B cell (primary cell): ENCODE data around the gene CYP26A1. TPM values are rescaled to one million over a fixed set of nuclear protein-coding genes. Genes with fewer than 3 reads are reported as not detected.

Experiments used
- ATAC-seq: fragments of 200-7000 bp; cut with Tn5 transposase; one replicate; pipeline ENCODE4 v1.10.0; 2021; ENCODE audit warnings: low read depth, mild to moderate bottlenecking, moderate number of reproducible peaks, moderate library complexity
- CTCF ChIA-PET: fragments of 350-600 bp; sonication (Branson Sonifier 250); formaldehyde crosslinking; loops from one replicate; lab custom pipeline; 2021; ENCODE audit warnings: antibody characterized with exemption, inconsistent platforms; lab: Charles Lee
- POLR2A ChIA-PET: fragments of 350-600 bp; sonication (Branson Sonifier 250); formaldehyde crosslinking; loops from one replicate; lab custom pipeline; 2021; ENCODE audit warnings: antibody characterized with exemption; lab: Charles Lee
- DNase-seq: peaks from one replicate; pipeline ENCODE4 v3.0.0; 2013
- H2AFZ ChIP-seq: 2 replicates; pipeline ENCODE4 v1.6.1; 2012; ENCODE audit warnings: mild to moderate bottlenecking, low read depth, low read length; ENCODE audit not compliant: insufficient read depth, poor library complexity, severe bottlenecking
- H3K27ac ChIP-seq, 2 donors: 1 replicate in 1 of 2; 2 replicates in 1 of 2; pipeline ENCODE4 v1.5.1; 2012 to 2013; ENCODE audit warnings: low read length in 2 of 2, mild to moderate bottlenecking in 2 of 2, moderate library complexity in 1 of 2
- H3K27me3 ChIP-seq, 4 experiments: fragments of 200-600 bp in 1 of 4; sonication (generic) in 1 of 4; replicated peaks in 1 of 4; 1 replicate in 2 of 4; 2 replicates in 2 of 4; pipeline versions ENCODE4 v1.6.1 to v1.7.0; 2013 to 2016; ENCODE audit warnings: low read length in 3 of 4, mild to moderate bottlenecking in 2 of 4, mixed read lengths in 1 of 4, moderate library complexity in 1 of 4; ENCODE audit not compliant: insufficient read depth in 4 of 4, control insufficient read depth in 3 of 4; ENCODE audit errors: control extremely low read depth in 1 of 4
- H3K36me3 ChIP-seq, 2 experiments: replicated peaks in 1 of 2; 1 replicate in 1 of 2; 2 replicates in 1 of 2; pipeline versions ENCODE4 v1.6.1 to v1.7.1; 2013; ENCODE audit warnings: low read length in 1 of 2; ENCODE audit not compliant: insufficient read depth in 2 of 2, control insufficient read depth in 1 of 2; ENCODE audit errors: control extremely low read depth in 1 of 2, extremely low read depth in 1 of 2
- H3K4me1 ChIP-seq, 2 donors: fragments of 200-600 bp in 1 of 2; sonication (generic) in 1 of 2; 1 replicate in 1 of 2; 2 replicates in 1 of 2; pipeline versions ENCODE4 v1.5.1 to v1.6.1; 2013 to 2017; ENCODE audit warnings: low read length in 2 of 2; ENCODE audit not compliant: control insufficient read depth in 2 of 2, insufficient read depth in 2 of 2
- H3K4me2 ChIP-seq: replicated peaks from 2 replicates; pipeline ENCODE3; 2012; ENCODE audit warnings: mild to moderate bottlenecking, low read depth, low read length; ENCODE audit not compliant: poor library complexity, severe bottlenecking
- H3K4me3 ChIP-seq, 5 experiments: fragments of 200-600 bp in 1 of 5; sonication (generic) in 1 of 5; 1 replicate in 3 of 5; 2 replicates in 2 of 5; pipeline versions ENCODE4 v1.5.1 to v1.7.0; 2011 to 2016; ENCODE audit warnings: low read length in 4 of 5, mild to moderate bottlenecking in 4 of 5, low read depth in 2 of 5, control low read depth in 1 of 5, moderate library complexity in 1 of 5; ENCODE audit not compliant: insufficient read depth in 1 of 5; ENCODE audit errors: control extremely low read depth in 1 of 5, extremely low read depth in 1 of 5
- H3K79me2 ChIP-seq: fragments of 200-600 bp; sonication (generic); one replicate; pipeline ENCODE4 v1.6.0; 2016; ENCODE audit warnings: low read length; ENCODE audit not compliant: control insufficient read depth, insufficient read depth
- H3K9ac ChIP-seq: fragments of 200-600 bp; sonication (generic); 2 replicates; pipeline ENCODE4 v1.6.1; 2017; ENCODE audit warnings: mild to moderate bottlenecking, low read length, moderate library complexity
- H3K9me3 ChIP-seq, 3 donors: one replicate each; pipeline versions ENCODE4 v1.6.1 to v1.7.1; 2013; ENCODE audit warnings: low read length in 2 of 3; ENCODE audit not compliant: control insufficient read depth in 2 of 3, insufficient read depth in 1 of 3; ENCODE audit errors: control extremely low read depth in 1 of 3
- H4K20me1 ChIP-seq: 2 replicates; pipeline ENCODE4 v1.6.0; 2012; ENCODE audit warnings: mild to moderate bottlenecking, low read length; ENCODE audit not compliant: insufficient read depth, control insufficient read depth, poor library complexity, severe bottlenecking
- H3K27ac Mint-ChIP-seq: one replicate; pipeline ENCODE4 v1.8.0; 2021; ENCODE audit warnings: mixed read lengths
- H3K27me3 Mint-ChIP-seq: one replicate; pipeline ENCODE4 v1.8.0; 2021; ENCODE audit warnings: mixed read lengths
- H3K4me1 Mint-ChIP-seq: one replicate; pipeline ENCODE4 v1.8.0; 2021; ENCODE audit warnings: mixed read lengths
- H3K4me3 Mint-ChIP-seq: one replicate; pipeline ENCODE4 v1.8.0; 2021; ENCODE audit warnings: mixed read lengths
- H3K9me3 Mint-ChIP-seq: one replicate; pipeline ENCODE4 v1.8.0; 2022; ENCODE audit warnings: mixed read lengths; ENCODE audit not compliant: insufficient read depth
- CTCF ChIP-seq: fragments of 200-600 bp; IDR thresholded peaks from one replicate; pipeline ENCODE4 v1.8.0; 2022; ENCODE audit warnings: antibody characterized with exemption, mild to moderate bottlenecking
- EZH2 ChIP-seq: IDR thresholded peaks from 2 replicates; pipeline ENCODE4 v1.6.1; 2012; ENCODE audit warnings: borderline replicate concordance, low read depth, mild to moderate bottlenecking, moderate library complexity, low read length; ENCODE audit not compliant: insufficient read depth, poor library complexity, severe bottlenecking
- WGBS: methylation state at CpG from one replicate; pipeline ENCODE4 v1.1.5; 2013; ENCODE audit warnings: missing lambda C conversion rate; ENCODE audit not compliant: insufficient coverage; 5-methylcytosine and 5-hydroxymethylcytosine counted together
- intact Hi-C: fragments of 100-400 bp; cut with micrococcal nuclease; formaldehyde crosslinking; loops from one replicate; pipeline ENCODE4 v1.10.0; 2022
- polyA plus RNA-seq: library from polyadenylated mRNA; depleted of rRNA; stranded (reverse); fragments of >200 nt; gene quantifications from 2 replicates; pipeline ENCODE4 v1.2.3, GENCODE V29; 2012
- total RNA-seq, 2 donors: library from RNA; stranded (reverse); fragments of 120-200 nt in 1 of 2; gene quantifications; 1 replicate in 1 of 2; 2 replicates in 1 of 2; pipeline versions ENCODE4 v1.2.3 to v1.2.4, GENCODE V29; 2013 to 2022

The CYP26A1 gene
- total and polyA plus RNA-seq, 2 donors (not counting 1 experiment from before 2014, with no cell fraction given), result not detected

GRCh38 chr10:93061594-93062513 lies 11.8 kb upstream of the CYP26A1 start:
- peaks cover 0 to 39% (median 14%) of the 10 kb centered on the region in 4 experiments for H3K27me3 ChIP-seq
- H2AFZ ChIP-seq, result no peak overlapping the region
- no peak for TF ChIP-seq EZH2
- TF ChIP-seq CTCF, result no peak
- H4K20me1 ChIP-seq, result peaks cover 4% of the 10 kb centered on the region
- ATAC-seq (peak; percentile 39), DNase-seq (peak; percentile 49)
- Mint-ChIP-seq H3K4me1 (peaks cover 26% of the 10 kb centered on the region), H3K27ac (no peak overlapping the region), H3K9me3 (no peaks in the 10 kb centered on the region), H3K4me3 (peak overlapping the region; percentile 74), H3K27me3 (peaks cover 46% of the 10 kb centered on the region)
- H3K36me3 ChIP-seq, result peaks cover 0 to 11% of the 10 kb centered on the region in 2 experiments
- peaks cover 0 to 7% (median 0%) of the 10 kb centered on the region in 3 donors for H3K9me3 ChIP-seq
- H3K4me1 ChIP-seq, result peaks cover 23 to 26% of the 10 kb centered on the region in 2 donors
- ChIA-PET CTCF (no interaction called here), POLR2A (no interaction called here)
- intact Hi-C loops, result no loop called here
- H3K4me2 ChIP-seq, result peak overlapping the region; percentile 73
- WGBS, result 9% methylated on average over 51 of the region's 57 CpGs
- no peak overlapping the region for H3K27ac ChIP-seq
- no peaks in the 10 kb centered on the region for H3K79me2 ChIP-seq
- peak overlapping the region; percentile 23 for H3K9ac ChIP-seq
- peak overlapping the region in 4 of 5 experiments; percentile 4 to 47 (median 36) for H3K4me3 ChIP-seq
